ENCODE results near the gene NIT1. TPM values are rescaled to one million over a fixed set of nuclear protein-coding genes. Genes with fewer than 3 reads are reported as not detected.

NIT1 gene, protein sequence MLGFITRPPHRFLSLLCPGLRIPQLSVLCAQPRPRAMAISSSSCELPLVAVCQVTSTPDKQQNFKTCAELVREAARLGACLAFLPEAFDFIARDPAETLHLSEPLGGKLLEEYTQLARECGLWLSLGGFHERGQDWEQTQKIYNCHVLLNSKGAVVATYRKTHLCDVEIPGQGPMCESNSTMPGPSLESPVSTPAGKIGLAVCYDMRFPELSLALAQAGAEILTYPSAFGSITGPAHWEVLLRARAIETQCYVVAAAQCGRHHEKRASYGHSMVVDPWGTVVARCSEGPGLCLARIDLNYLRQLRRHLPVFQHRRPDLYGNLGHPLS
- total RNA-seq, result 35.3 to 37.7 TPM (median 35.9 TPM) in 3 replicates

DNA sequence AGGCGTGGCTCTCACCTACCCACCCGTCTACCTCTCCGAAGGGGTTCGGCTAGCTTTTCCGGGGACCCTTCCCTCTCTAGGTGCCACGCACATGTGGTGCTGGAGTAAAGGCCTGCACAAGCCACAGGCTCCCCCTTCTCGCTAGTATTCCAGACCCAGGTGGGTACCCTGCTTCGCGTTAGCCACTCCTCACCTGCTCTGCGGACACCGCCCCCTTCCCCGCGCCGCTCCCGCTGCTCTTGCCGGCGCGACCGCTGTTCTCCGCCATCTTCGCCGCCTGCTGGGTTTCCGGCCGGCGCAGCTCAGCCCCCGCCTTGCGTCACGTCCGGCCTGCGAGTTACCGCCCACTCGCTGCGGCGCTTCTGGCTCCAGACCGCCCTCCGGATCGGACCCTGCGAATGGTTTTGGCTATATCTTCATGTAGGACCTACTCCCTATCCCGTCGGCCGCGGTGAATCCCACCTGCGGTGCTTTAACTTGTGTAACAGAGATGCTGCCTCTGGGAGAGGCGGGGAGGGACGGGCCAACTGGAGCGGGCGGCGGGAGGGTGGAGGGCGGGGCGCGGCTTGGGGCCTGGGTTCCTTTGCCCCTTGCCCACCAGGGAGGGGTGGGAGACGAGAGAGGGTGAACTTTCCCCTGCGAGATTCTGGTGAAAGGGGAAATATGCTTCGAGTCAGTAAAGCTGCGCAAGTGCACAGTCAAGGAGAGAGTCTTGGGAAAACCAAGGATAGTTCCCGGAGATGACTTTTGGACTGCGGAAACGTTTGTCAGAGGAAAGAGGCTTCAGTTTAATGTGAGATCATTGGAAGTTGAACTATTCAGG is at the start of gene NIT1, which contains the start of gene PFDN2:
Gene NIT1, plus strand, starts transcription at position 347 of the 823 bp plus-strand sequence. Its CDS starts 72 bp downstream, at position 419.
Gene PFDN2, minus strand, starts transcription at position 279 of the 823 bp plus-strand sequence. Its CDS starts 11 bp downstream, at position 268.
- Mint-ChIP-seq H3K9me3 (no peaks in the 10 kb centered on the region), H3K27ac (peak within 1 kb of the TSS; percentile 97), H3K36me3 (peaks cover 10% of the 10 kb centered on the region), H3K27me3 (ENCODE audit: low read depth) (no peaks in the 10 kb centered on the region), H3K4me1 (peaks cover 21% of the 10 kb centered on the region), H3K4me3 (peak within 1 kb of the TSS; percentile 95)
- peak; percentile 76 to 91 for DNase-seq (ENCODE audit: low spot score in 2 of 2, unreplicated experiment in 2 of 2)
- no peak for TF ChIP-seq CTCF (IDR thresholded peaks at IDR 0.05; ENCODE audit: unreplicated experiment)

DNA sequence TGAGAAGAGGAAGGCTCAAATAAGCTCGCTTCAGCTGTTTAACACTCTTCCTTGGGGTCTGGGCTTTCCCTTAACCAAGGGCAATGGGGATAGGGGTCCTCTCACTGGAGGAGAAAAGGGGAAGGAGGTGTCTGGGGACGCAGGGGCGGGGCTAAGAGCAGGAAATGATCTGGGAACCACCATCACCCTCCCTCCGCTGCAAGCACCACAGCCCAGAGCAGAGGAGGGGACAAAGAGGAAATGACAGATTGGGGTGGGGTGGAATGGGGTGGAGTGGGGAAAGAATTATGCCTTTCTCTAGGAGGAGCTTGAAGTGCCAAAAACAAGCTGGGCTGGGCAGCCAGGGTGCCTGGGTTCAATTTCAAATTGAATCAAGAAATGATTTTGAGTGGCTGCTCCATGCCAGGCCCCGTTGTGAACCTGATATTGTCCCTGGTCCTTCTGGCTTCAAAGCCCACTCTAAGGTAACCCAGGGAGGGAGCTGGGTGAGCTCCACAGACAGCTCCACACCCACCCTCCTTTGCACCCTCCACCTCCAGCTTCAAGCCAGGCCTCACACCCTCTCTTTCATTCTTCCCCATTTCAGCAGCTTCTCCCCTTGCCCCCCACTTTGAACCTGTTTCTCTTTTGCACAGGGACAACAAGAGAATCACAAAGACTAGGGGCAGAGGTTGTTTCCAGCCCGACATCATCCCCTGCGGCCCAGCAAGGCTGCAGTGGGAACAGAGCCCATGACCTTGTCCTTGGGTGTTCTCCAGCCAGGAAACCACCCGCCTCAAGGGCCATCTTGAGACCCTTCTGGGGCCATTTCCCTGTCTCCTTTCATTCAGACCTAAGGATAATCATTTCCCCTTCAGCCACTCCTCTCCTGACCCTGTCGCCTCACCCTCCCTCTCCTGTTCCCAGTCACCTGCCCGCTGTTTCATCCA is 49.3 kb upstream of the NIT1 start:
- TF ChIP-seq CTCF (IDR thresholded peaks at IDR 0.05; ENCODE audit: unreplicated experiment), result no peak
- Mint-ChIP-seq H3K4me1 (no peaks in the 10 kb centered on the region), H3K4me3 (no peak overlapping the region), H3K27me3 (ENCODE audit: low read depth) (peaks cover 10% of the 10 kb centered on the region), H3K27ac (no peak overlapping the region), H3K9me3 (no peaks in the 10 kb centered on the region), H3K36me3 (peaks cover 2% of the 10 kb centered on the region)
- DNase-seq (ENCODE audit: low spot score in 2 of 2, unreplicated experiment in 2 of 2), result no peak

DNA sequence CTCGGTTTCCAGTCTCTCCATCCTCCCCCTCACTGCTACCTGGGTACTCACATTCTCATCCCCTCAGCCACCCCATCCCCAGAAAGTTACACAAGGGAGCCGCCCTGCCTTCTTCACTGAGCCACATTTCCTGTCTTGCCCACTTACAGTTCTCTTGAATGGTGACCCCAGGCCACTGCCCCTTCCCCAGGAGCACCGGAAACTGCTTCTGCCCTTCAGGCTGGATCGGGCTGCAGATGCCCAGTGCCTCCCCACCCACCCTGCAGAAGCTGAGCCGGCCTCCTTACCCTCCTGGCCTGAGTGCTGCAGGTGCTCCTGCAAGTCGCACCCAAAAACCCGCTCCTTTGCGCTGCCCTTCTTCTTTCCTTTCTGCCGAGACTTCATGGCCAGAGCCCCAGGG is 48.7 kb upstream of the NIT1 start:
- Mint-ChIP-seq H3K27ac (no peak overlapping the region), H3K4me3 (no peak overlapping the region), H3K36me3 (peaks cover 2% of the 10 kb centered on the region), H3K27me3 (ENCODE audit: low read depth) (peaks cover 4% of the 10 kb centered on the region), H3K4me1 (no peaks in the 10 kb centered on the region), H3K9me3 (no peaks in the 10 kb centered on the region)
- DNase-seq (ENCODE audit: low spot score in 2 of 2, unreplicated experiment in 2 of 2), result no peak
- TF ChIP-seq CTCF (IDR thresholded peaks at IDR 0.05; ENCODE audit: unreplicated experiment), result no peak

DNA sequence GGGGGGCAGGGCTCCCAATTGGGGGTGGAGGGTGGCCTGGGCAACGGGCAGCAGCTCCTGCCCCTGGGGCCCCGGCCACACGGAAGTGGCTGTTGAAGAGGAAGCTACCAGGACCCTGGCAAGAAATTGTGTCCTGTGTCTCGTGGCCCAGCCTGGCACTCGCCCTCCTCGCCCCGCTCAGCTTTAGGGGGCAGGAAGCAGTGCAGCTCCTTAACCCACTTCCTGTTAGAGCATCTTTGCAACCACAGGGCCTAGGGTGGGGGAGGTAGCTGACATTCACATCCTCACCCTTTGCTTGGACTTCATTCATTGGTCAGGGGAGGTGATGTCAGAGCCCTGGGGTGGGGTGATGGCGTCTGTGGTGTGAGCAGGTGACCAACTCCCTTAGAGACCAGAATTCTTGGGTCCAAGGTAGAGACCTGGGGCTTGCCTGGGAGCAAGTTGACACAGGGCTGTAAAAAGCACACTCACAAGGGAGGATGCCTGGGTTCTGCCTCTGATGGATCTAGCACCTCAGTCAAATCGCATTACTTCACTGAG is 48.1 kb upstream of the NIT1 start, which contains the start of gene ARHGAP30:
Gene ARHGAP30, minus strand, starts transcription at position 161 of the 540 bp plus-strand sequence. CDS start 267 bp downstream, outside the sequence.
- Mint-ChIP-seq H3K4me1 (peaks cover 5% of the 10 kb centered on the region), H3K4me3 (no peak within 1 kb of the TSS), H3K27ac (no peak within 1 kb of the TSS), H3K9me3 (no peaks in the 10 kb centered on the region), H3K27me3 (ENCODE audit: low read depth) (no peaks in the 10 kb centered on the region), H3K36me3 (peaks cover 2% of the 10 kb centered on the region)
- TF ChIP-seq CTCF (IDR thresholded peaks at IDR 0.05; ENCODE audit: unreplicated experiment), result no peak
- no peak for DNase-seq (ENCODE audit: low spot score in 2 of 2, unreplicated experiment in 2 of 2)

DNA sequence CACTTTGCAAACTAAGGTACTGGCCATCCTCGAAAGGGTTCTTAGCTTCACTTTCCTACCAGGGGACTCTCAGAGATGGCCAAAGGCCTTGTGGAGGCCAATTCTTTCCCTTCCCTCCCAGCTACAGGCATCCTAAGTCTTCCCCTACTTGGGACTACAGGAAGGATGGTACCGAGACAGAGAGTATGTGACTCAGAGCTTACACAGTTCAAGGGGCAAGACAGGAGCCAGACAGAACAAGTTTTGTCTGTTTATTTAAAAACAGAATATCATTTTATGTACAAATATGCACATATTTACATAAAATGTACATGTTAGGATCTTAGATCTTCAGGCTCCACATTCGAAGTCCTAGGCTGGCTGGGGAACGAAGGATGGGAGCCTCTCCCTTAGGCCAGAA is 47.1 kb upstream of the NIT1 start:
- H3K27ac Mint-ChIP-seq, result no peak overlapping the region
- H3K4me3 Mint-ChIP-seq, result no peak overlapping the region
- H3K4me1 Mint-ChIP-seq, result peaks cover 8% of the 10 kb centered on the region
- no peak for TF ChIP-seq CTCF (IDR thresholded peaks at IDR 0.05; ENCODE audit: unreplicated experiment)
- H3K36me3 Mint-ChIP-seq, result peaks cover 2% of the 10 kb centered on the region
- no peaks in the 10 kb centered on the region for H3K9me3 Mint-ChIP-seq
- no peak for DNase-seq (ENCODE audit: low spot score in 2 of 2, unreplicated experiment in 2 of 2)
- no peaks in the 10 kb centered on the region for H3K27me3 Mint-ChIP-seq (ENCODE audit: low read depth)

All from mesothelial cell of epicardium (in vitro differentiated cells).